Stomach (tissue), 19 donors: ENCODE measurements around the gene TUB. TPM values are rescaled to one million over a fixed set of nuclear protein-coding genes. Genes with fewer than 3 reads are reported as not detected.

ENCODE experiments used
- DNase-seq, 2 donors: peaks; one replicate each; pipeline versions ENCODE4 v3.0.0 to v3.0.0-alpha.2; 2013 to 2019
- H3K27ac ChIP-seq, 5 donors: fragments of 200-600 bp in 4 of 5; sonication (generic) in 4 of 5; one replicate each; pipeline ENCODE4 v1.5.1; 2013 to 2019; ENCODE audit warnings: mild to moderate bottlenecking in 1 of 5, moderate library complexity in 1 of 5
- H3K27me3 ChIP-seq, 3 donors: fragments of 200-600 bp; sonication (generic); one replicate each; pipeline ENCODE4 v1.5.1; 2017 to 2019; ENCODE audit warnings: mixed run types in 1 of 3
- H3K36me3 ChIP-seq, 4 donors: fragments of 200-600 bp; sonication (generic); 1 replicate in 3 of 4; 2 replicates in 1 of 4; pipeline ENCODE4 v1.5.1; 2016 to 2019
- H3K4me1 ChIP-seq, 4 donors: fragments of 200-600 bp; sonication (generic); one replicate each; pipeline ENCODE4 v1.5.1; 2016 to 2019
- H3K4me3 ChIP-seq, 4 donors: fragments of 200-600 bp; sonication (generic) in 3 of 4; one replicate each; pipeline ENCODE4 v1.5.1; 2016 to 2019; ENCODE audit warnings: mild to moderate bottlenecking in 1 of 4
- H3K9me3 ChIP-seq, 4 donors: fragments of 200-600 bp; sonication (generic); one replicate each; pipeline ENCODE4 v1.5.1; 2016 to 2019
- EP300 ChIP-seq: sonication (generic); formaldehyde crosslinking; IDR thresholded peaks from one replicate; pipeline ENCODE4 v1.6.1; 2017; ENCODE audit warnings: antibody characterized with exemption
- POLR2A ChIP-seq, 4 donors: fragments of 450-650 bp; IDR thresholded peaks; one replicate each; pipeline ENCODE4 v1.6.1; 2016; ENCODE audit warnings: antibody characterized with exemption in 4 of 4, control low read depth in 2 of 4, mild to moderate bottlenecking in 1 of 4, moderate library complexity in 1 of 4
- POLR2AphosphoS5 ChIP-seq, 3 donors: sonication (generic); formaldehyde crosslinking; IDR thresholded peaks; one replicate each; pipeline ENCODE4 v1.6.1; 2016; ENCODE audit warnings: antibody characterized with exemption in 3 of 3
- WGBS, 5 donors: extraction: QIAGEN DNeasy Blood & Tissue Kit in 3 of 5; methylation state at CpG; one replicate each; pipeline versions ENCODE4 v1.1.5 to v1.1.7; 2013 to 2018; 5-methylcytosine and 5-hydroxymethylcytosine counted together
- intact Hi-C: fragments of 100-400 bp; cut with DNase I; formaldehyde crosslinking; loops from one replicate; pipeline ENCODE4 v1.15.1; 2023; ENCODE audit warnings: low total_unique reads
- long read RNA-seq, 10 donors: transcript quantifications; one replicate each; lab custom pipeline, GENCODE V29; 2026
- polyA plus RNA-seq, 3 donors: library from polyadenylated mRNA; stranded (reverse); fragments of 200-250 nt; gene quantifications; one replicate each; pipeline ENCODE4 v1.2.3, GENCODE V29; 2013
- total RNA-seq, 5 donors: library from RNA; depleted of rRNA; stranded (reverse); fragments of >200 nt; gene quantifications; one replicate each; pipeline versions ENCODE4 v1.1.0 to v1.2.3, GENCODE V29; 2014 to 2016
- TF ChIP-seq, protein P1 (sequence below), 7 experiments: fragments of 450-650 bp in 4 of 7; fragments of 200-600 bp in 3 of 7; sonication (generic) in 3 of 7; IDR thresholded peaks; one replicate each; pipeline ENCODE4 v1.5.1; 2016 to 2019; ENCODE audit warnings: antibody characterized with exemption in 7 of 7, control low read depth in 2 of 7, mild to moderate bottlenecking in 1 of 7
- donor health status: healthy with polysubstance abuse.
- donor health status: Bipolar disorder and iron deficiency.
- donor health status: healthy.

The TUB gene, protein sequence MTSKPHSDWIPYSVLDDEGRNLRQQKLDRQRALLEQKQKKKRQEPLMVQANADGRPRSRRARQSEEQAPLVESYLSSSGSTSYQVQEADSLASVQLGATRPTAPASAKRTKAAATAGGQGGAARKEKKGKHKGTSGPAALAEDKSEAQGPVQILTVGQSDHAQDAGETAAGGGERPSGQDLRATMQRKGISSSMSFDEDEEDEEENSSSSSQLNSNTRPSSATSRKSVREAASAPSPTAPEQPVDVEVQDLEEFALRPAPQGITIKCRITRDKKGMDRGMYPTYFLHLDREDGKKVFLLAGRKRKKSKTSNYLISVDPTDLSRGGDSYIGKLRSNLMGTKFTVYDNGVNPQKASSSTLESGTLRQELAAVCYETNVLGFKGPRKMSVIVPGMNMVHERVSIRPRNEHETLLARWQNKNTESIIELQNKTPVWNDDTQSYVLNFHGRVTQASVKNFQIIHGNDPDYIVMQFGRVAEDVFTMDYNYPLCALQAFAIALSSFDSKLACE
- 10 to 100 TPM in 1 of 5 donors, 1 to 10 TPM in 1, under 1 TPM in 2, not detected in 1; under 0.01 to 12.1 (median 2.4) TPM for total RNA-seq
- polyA plus RNA-seq: 1 to 10 TPM in 2 of 3 donors, under 1 TPM in 1; 0.83 to 2.1 (median 1.4) TPM
- long read RNA-seq, donor 1: 0 reads
- long read RNA-seq, donor 2, partial matches to known transcripts: 0 of 1 reads
- long read RNA-seq, donor 2, other reads (novel, unspliced or antisense): 0 of 1 reads
- long read RNA-seq, donor 3: 0 reads
- long read RNA-seq, donor 4: 0 reads
- long read RNA-seq, donor 5, partial matches to known transcripts: 0 of 1 reads
- long read RNA-seq, donor 5, other reads (novel, unspliced or antisense): 0 of 1 reads
- long read RNA-seq, donor 6, partial matches to known transcripts: 0 of 1 reads
- long read RNA-seq, donor 6, other reads (novel, unspliced or antisense): 0 of 1 reads
- long read RNA-seq, donor 7, partial matches to known transcripts: 0 of 1 reads
- long read RNA-seq, donor 7, other reads (novel, unspliced or antisense): 0 of 1 reads
- long read RNA-seq, donor 8, partial matches to known transcripts: 0 of 1 reads
- long read RNA-seq, donor 8, other reads (novel, unspliced or antisense): 0 of 1 reads
- long read RNA-seq, donor 9: 0 reads
- long read RNA-seq, donor 10: 0 reads

DNA sequence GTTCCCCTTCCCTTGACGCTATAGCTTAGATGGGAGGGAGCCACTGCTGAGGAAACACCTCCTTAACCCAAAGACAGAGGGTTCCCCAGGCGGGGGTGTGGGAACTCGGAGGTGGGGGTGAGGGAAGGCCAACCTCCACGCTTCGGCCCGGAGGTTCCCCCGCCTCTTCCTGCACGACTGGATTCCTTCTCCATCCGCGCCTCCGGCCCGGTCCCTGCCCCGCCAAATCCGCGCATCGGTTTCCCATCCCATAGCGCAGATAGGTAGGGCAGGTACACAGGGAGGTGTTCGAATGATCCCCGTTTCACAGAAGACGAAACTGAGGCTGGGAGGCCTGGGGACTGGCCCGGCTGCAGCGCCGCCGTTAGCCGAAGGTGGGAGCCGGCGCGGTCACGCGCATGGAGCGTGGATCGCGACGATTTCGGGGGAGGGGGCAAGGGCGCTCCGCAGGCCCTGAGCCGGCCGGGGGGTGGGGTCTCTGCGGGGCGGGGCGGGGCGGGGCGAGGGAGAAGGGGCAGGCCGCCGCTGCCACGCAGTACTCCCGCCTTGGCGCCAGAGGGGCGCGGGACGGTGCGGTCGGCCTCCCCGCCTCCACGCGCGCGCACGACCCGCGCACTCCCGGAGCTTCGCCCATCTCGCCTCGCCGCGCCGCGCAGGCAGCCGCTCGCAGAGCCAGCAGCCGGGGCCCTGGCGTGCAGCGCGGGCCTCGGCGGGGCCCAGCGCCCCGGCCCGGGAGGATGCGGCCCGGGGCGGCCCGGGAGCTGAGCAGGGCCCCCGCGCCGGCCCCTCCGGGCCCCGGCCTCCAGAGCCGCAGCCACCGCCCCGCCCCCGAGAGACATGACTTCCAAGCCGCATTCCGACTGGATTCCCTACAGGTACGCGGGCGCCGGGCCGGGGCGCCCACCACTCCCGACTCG, at the start of gene TUB:
TSS of gene TUB (plus strand) at position 538 of the 917 bp plus-strand sequence. CDS start at position 838, 300 bp downstream.
- TF ChIP-seq POLR2A (IDR thresholded peaks at IDR 0.05): no peak
- no peak for TF ChIP-seq EP300
- TF ChIP-seq, protein P1, sequence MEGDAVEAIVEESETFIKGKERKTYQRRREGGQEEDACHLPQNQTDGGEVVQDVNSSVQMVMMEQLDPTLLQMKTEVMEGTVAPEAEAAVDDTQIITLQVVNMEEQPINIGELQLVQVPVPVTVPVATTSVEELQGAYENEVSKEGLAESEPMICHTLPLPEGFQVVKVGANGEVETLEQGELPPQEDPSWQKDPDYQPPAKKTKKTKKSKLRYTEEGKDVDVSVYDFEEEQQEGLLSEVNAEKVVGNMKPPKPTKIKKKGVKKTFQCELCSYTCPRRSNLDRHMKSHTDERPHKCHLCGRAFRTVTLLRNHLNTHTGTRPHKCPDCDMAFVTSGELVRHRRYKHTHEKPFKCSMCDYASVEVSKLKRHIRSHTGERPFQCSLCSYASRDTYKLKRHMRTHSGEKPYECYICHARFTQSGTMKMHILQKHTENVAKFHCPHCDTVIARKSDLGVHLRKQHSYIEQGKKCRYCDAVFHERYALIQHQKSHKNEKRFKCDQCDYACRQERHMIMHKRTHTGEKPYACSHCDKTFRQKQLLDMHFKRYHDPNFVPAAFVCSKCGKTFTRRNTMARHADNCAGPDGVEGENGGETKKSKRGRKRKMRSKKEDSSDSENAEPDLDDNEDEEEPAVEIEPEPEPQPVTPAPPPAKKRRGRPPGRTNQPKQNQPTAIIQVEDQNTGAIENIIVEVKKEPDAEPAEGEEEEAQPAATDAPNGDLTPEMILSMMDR (IDR thresholded peaks at IDR 0.05): no peak
- no peak for TF ChIP-seq POLR2AphosphoS5 (IDR thresholded peaks at IDR 0.05)
- intact Hi-C loops: no loop called here
- Histone ChIP-seq H3K36me3 (no peaks in the 10 kb centered on the region), H3K27me3 (peaks cover 0 to 44% (median 13%) of the 10 kb centered on the region in 3 donors), H3K4me3 (peak within 1 kb of the TSS; percentile 53 to 71 (median 64)), H3K4me1 (peaks cover 10 to 30% (median 22%) of the 10 kb centered on the region in 4 donors), H3K27ac (peak within 1 kb of the TSS in 1 of 5 donors; percentile 52), H3K9me3 (no peaks in the 10 kb centered on the region)
- 1 to 2% (median 1%) methylated on average over 26 to 103 of the region's 104 CpGs for WGBS, 5 donors
- peak; percentile 26 to 79 for DNase-seq

DNA sequence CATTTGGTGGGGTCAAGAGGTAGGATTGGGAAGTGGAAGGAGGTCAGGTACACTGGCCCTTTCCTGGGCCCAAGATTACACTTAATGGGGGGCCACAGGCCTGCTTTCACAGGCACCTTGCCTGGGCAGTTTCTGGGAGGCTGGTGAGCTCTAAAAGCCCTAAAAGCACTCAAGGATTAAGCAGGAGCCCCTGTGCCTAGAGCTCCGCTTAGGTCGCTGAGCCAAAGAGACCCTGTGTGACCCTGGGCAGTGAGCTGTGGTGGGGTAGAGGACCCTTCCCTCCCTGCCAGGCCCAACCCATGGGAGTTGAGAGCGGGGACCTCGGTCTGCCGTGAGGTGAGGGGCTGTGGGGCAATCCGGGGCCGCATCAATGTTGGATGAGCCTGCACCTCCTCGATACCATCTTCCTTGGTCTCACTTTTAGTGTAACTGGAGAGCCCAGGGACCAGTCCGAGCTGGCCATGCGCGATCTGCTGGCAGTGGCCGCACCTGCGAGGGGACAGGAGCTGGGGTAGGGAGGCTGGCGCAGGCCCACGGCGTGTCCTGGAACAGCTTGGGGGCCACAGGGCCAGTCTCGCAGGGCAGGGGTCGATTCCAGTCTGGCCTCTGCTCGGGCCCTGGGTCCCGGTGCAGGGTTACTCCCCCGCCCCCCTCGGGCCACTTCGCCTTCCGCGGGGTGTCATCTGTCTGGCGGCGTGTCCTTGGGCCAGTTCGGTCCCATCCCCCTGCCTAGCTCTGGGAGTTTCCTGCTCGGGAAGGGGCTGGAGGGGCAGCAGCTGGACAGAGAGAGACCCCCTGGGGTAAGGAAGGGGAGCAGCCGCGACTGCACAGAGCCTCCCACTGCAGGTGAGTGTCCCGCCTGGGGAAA, 49.5 kb upstream of the TUB start:
- whole genome bisulfite sequencing, 5 donors: 74 to 83% (median 76%) methylated on average over 15 to 32 of the region's 32 CpGs
- TF ChIP-seq, protein P1 (IDR thresholded peaks at IDR 0.05): no peak
- TF ChIP-seq EP300: no peak
- no peak for TF ChIP-seq POLR2A (IDR thresholded peaks at IDR 0.05)
- no peak for TF ChIP-seq POLR2AphosphoS5 (IDR thresholded peaks at IDR 0.05)
- no peak for DNase-seq
- Histone ChIP-seq H3K4me3 (no peak overlapping the region), H3K27me3 (peaks cover 0 to 26% (median 0%) of the 10 kb centered on the region in 3 donors), H3K4me1 (peaks cover 7 to 12% (median 8%) of the 10 kb centered on the region in 4 donors), H3K27ac (no peak overlapping the region), H3K36me3 (no peaks in the 10 kb centered on the region), H3K9me3 (no peaks in the 10 kb centered on the region)
- intact Hi-C loops: no loop called here

DNA sequence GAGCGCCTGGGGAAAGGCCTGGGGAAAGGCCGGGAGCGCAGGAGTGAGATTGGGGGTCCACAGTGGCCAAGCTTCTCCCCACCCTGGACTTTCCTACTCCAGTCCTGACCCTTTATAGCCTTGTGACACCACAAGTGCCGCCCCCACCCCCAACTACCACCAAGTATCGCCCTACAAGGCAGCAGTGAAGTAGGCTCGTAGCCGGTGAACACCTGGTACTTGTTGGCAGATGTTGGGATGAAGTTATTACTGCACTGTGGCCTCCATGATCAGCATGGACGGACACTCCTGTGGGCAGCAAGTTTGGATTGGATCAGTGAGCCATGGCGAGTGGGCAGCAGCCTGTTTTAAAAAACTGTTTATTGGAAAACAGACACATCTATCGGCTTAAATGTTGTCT, 48.9 kb upstream of the TUB start:
- TF ChIP-seq EP300: no peak
- TF ChIP-seq, protein P1 (IDR thresholded peaks at IDR 0.05): no peak
- no peak for TF ChIP-seq POLR2AphosphoS5 (IDR thresholded peaks at IDR 0.05)
- TF ChIP-seq POLR2A (IDR thresholded peaks at IDR 0.05): no peak
- H3K4me3 ChIP-seq: no peak overlapping the region
- intact Hi-C loops: no loop called here
- H3K27ac ChIP-seq: no peak overlapping the region
- H3K36me3 ChIP-seq: no peaks in the 10 kb centered on the region
- WGBS, 5 donors: 83 to 88% (median 86%) methylated on average over 8 to 10 of the region's 10 CpGs
- H3K9me3 ChIP-seq: no peaks in the 10 kb centered on the region
- DNase-seq: no peak
- H3K27me3 ChIP-seq: peaks cover 0 to 26% (median 0%) of the 10 kb centered on the region in 3 donors
- peaks cover 7 to 12% (median 8%) of the 10 kb centered on the region in 4 donors for H3K4me1 ChIP-seq
